ENCODE data around the gene SRSF5.
"Not testable (repeated sequence)": the region's sequence is repeated elsewhere in the genome, so short reads cannot be mapped to it uniquely, and the experiment has no call there.

SRSF5 gene

DNA sequence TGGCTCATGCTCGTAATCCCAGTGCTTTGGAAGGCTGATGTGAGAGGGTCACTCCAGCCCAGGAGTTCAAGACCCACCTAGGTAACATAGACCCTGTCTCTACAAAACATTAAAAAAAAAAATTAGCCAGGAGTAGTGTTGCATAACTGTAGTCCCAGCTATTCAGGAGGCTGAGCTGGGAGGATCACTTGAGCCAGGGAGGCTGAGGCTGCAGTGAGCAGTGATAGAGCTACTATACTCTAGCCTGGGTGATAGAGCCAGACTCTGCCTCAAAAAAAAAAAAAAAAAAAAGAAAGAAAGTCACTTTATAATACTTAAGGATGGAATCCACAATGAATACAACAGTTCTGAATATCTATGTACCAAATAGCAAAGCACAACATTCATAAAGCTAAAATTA, 40.2 kb downstream of the SRSF5 start:
- H3K4me3 ChIP-seq (ENCODE audit: low read length): no peak overlapping the region
- DNase-seq (ENCODE audit: low read depth): no peak
- TF ChIP-seq, protein P1, sequence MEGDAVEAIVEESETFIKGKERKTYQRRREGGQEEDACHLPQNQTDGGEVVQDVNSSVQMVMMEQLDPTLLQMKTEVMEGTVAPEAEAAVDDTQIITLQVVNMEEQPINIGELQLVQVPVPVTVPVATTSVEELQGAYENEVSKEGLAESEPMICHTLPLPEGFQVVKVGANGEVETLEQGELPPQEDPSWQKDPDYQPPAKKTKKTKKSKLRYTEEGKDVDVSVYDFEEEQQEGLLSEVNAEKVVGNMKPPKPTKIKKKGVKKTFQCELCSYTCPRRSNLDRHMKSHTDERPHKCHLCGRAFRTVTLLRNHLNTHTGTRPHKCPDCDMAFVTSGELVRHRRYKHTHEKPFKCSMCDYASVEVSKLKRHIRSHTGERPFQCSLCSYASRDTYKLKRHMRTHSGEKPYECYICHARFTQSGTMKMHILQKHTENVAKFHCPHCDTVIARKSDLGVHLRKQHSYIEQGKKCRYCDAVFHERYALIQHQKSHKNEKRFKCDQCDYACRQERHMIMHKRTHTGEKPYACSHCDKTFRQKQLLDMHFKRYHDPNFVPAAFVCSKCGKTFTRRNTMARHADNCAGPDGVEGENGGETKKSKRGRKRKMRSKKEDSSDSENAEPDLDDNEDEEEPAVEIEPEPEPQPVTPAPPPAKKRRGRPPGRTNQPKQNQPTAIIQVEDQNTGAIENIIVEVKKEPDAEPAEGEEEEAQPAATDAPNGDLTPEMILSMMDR (conservative IDR thresholded peaks at IDR 0.05; ENCODE audit: low read depth, low read length): no peak

DNA sequence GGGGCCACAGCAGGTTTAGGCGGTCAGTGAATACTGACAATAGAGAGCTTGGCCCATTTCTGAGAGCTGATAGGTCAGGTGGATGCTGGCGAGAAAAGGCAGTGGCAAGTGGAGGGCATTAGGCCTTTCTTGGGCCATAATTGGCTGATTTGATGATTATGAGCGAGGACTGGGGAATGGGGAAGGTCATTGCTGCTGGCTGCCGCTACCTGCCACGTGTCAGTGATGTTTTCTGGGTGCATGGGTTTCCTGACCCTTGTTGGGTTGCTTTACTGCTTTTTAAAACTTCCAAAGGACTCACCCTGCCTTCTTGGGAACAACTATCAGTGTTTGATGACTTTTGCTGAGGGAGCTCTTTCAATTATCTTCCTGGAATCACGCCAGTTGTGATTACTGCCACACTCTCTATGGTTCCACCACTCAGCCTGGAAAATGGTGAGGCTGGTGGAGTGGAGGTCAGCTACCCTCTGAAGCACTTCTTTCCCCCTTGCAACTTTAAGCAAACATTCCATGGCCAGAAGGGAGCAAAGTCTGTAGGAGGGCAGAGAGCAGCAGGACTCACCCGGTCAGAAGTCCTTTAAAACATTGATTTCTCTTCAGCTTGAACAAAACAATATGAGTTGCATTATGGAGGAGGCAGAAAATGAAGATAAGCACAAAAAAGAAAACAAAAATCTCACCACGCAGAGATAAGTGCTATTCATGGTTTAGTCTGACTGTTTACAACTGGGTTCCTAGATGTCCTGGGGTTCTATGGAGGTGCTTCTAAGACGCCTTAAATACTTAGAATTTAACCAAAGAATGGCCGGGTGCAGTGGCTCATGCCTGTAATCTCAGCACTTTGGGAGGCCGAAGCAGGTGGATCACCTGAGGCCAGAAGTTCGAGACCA, 42.2 kb downstream of the SRSF5 start:
- H3K4me3 ChIP-seq (ENCODE audit: low read length): no peak overlapping the region
- TF ChIP-seq, protein P1 (conservative IDR thresholded peaks at IDR 0.05; ENCODE audit: low read depth, low read length): no peak
- no peak for DNase-seq (ENCODE audit: low read depth)

DNA sequence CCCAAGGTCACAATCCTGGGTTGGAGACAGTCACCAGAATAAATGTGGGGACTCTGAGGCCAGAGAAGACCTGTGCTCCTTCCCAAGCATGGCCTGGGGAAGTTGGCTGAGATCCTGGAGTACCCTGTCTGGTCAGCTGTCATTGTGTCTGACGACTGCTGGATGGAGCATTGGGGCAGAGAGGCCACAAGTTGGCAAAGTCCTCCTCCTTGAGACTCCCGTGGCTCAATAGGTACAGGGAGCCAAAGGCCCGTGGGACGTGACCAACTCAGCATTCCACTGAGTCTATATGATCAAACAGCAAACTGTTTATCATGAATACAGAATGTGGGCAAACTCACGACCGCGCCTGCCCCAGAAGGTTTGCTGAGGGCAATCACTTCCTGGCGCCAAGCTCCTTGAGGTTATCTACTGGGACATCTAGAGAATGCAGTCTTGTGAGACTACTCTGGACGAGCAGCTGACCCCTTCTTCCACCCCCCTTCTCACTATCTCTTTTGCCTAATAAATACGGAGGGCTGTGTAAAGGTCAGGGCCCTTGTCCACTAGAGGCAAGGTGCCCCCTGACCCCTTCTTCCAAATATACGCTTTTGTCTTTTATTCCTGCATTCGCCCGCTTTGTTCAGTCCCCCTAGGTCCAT, 44.4 kb downstream of the SRSF5 start:
- TF ChIP-seq, protein P1 (conservative IDR thresholded peaks at IDR 0.05; ENCODE audit: low read depth, low read length): no peak
- DNase-seq (ENCODE audit: low read depth): no peak
- H3K4me3 ChIP-seq (ENCODE audit: low read length): no peak overlapping the region

DNA sequence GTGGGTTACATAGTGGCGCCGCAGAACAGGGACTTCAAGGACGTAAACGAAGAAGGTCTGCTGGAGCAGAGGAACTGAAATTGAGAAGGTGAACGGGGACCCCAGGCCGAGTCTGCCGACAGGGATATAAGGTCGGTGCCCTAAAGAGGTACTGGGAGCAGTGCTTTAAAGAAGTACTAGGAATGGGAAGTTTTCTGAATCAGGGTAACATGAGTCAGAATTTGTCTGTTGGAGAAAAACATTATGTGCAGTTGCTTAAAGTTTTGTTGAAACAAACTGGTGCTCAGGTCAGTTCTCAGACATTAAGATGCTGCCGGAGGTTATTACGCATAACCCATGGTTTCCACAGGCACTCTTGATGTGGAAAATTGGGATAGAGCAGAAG, 44.9 kb downstream of the SRSF5 start:
- H3K4me3 ChIP-seq (ENCODE audit: low read length): no peak overlapping the region
- DNase-seq (ENCODE audit: low read depth): no peak
- TF ChIP-seq, protein P1 (conservative IDR thresholded peaks at IDR 0.05; ENCODE audit: low read depth, low read length): no peak

DNA sequence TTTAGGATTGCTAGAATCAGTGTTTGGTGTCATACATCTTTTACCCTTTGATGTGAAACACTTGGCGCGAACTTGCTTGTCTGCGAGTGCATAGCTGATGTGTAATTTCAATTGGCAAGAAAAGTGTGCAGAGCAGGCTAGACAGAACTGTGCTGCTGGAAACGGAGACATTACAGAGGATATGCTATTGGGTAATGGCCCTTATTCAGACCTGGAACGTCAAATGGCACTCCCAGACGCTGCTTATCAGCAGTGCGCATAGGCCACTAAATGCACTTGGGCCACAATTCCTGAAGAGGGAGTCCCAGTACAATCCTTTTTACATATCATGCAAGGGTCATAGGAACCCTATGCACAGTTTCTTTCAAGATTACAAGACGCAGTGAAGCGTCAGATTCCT, 45.8 kb downstream of the SRSF5 start:
- no peak for DNase-seq (ENCODE audit: low read depth)
- TF ChIP-seq, protein P1 (conservative IDR thresholded peaks at IDR 0.05; ENCODE audit: low read depth, low read length): no peak
- no peak overlapping the region for H3K4me3 ChIP-seq (ENCODE audit: low read length)

DNA sequence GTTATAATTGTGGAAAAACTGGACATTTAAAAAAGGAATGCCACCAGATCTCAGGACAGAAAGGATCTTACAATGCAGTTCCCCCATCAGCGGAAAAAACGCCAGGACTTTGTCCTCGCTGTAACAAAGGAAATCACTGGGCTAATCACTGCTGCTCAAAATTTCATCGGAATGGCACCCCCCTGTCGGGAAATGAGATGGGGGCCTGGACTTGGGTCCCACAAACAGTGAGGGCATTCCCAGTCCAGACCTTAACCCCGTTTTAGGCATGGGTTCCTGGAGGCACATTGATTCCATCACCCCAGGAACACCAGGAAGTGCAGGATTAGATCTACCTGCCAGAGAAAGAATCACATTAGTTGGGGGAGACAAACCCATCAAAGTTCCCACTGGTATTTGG, 46.4 kb downstream of the SRSF5 start:
- H3K4me3 ChIP-seq (ENCODE audit: low read length); DNase-seq (ENCODE audit: low read depth): not testable (repeated sequence)

DNA sequence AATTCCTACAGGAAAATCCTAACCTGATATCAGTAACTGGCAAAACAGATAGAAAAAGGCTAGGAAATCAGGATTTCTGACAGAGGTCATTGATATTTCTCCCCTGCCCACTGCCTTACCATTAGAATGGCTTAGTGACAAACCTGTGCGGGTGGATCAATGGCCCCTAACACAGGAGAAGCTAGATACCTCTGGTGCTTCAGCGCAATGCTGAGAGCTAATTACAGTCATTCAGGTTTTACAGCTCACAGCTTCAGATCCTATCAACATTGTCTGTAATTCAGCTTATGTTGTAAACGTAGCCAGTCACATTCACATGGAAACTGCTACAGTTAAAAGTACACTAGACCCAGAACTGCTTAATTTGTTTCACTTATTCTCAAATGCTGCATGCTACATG, 47.5 kb downstream of the SRSF5 start:
- H3K4me3 ChIP-seq (ENCODE audit: low read length): no peak overlapping the region
- no peak for DNase-seq (ENCODE audit: low read depth)
- TF ChIP-seq, protein P1 (conservative IDR thresholded peaks at IDR 0.05; ENCODE audit: low read depth, low read length): no peak
